Measurements from ENCODE around the gene NKPD1. TPM values are rescaled to one million over a fixed set of nuclear protein-coding genes. Genes with fewer than 3 reads are reported as not detected.

Gene NKPD1
- polyA plus RNA-seq, 1 donor (not counting 4 experiments of a cell fraction or from before 2014, with no cell fraction given): 0.37 TPM

GRCh38 chr19:45168767-45169351, 8.1 kb upstream of the NKPD1 start:
- no peak overlapping the region for H3K9ac ChIP-seq (ENCODE audit: control insufficient read depth, extremely low read depth, insufficient read depth, low read length)
- H3K4me1 ChIP-seq (ENCODE audit: control insufficient read depth, extremely low read depth, insufficient read depth, low read length): peaks cover 16% of the 10 kb centered on the region
- no peak overlapping the region for H2AFZ ChIP-seq (ENCODE audit: control insufficient read depth, low read length)
- TF ChIP-seq, protein P1, sequence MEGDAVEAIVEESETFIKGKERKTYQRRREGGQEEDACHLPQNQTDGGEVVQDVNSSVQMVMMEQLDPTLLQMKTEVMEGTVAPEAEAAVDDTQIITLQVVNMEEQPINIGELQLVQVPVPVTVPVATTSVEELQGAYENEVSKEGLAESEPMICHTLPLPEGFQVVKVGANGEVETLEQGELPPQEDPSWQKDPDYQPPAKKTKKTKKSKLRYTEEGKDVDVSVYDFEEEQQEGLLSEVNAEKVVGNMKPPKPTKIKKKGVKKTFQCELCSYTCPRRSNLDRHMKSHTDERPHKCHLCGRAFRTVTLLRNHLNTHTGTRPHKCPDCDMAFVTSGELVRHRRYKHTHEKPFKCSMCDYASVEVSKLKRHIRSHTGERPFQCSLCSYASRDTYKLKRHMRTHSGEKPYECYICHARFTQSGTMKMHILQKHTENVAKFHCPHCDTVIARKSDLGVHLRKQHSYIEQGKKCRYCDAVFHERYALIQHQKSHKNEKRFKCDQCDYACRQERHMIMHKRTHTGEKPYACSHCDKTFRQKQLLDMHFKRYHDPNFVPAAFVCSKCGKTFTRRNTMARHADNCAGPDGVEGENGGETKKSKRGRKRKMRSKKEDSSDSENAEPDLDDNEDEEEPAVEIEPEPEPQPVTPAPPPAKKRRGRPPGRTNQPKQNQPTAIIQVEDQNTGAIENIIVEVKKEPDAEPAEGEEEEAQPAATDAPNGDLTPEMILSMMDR (optimal IDR thresholded peaks at IDR 0.05 in 1 of 3, IDR thresholded peaks at IDR 0.05 in 1 of 3, conservative IDR thresholded peaks at IDR 0.05 in 1 of 3; ENCODE audit: extremely low read depth in 1 of 3, insufficient read depth in 2 of 3, low read length in 3 of 3): no peak
- TF ChIP-seq EZH2 (IDR thresholded peaks at IDR 0.05; ENCODE audit: low read length): no peak
- dilution Hi-C loops (cut with MboI; ENCODE audit: extremely low pct_ligation_motif_present, low sequenced_read_pairs): no loop called here
- H3K27ac ChIP-seq (ENCODE audit: control insufficient read depth, insufficient read depth, low read length): no peak overlapping the region
- no peaks in the 10 kb centered on the region for H3K9me1 ChIP-seq (ENCODE audit: control insufficient read depth, extremely low read depth, insufficient read depth, low read length)
- no peaks in the 10 kb centered on the region for H3K27me3 ChIP-seq (ENCODE audit: control insufficient read depth, extremely low read depth, insufficient read depth, low read length)
- H4K20me1 ChIP-seq (ENCODE audit: control insufficient read depth, extremely low read depth, insufficient read depth, low read length): no peaks in the 10 kb centered on the region
- H3K36me3 ChIP-seq (ENCODE audit: control insufficient read depth in 2 of 2, extremely low read depth in 1 of 2, insufficient read depth in 2 of 2, low read length in 2 of 2): no peaks in the 10 kb centered on the region
- DNase-seq (ENCODE audit: low read depth, low spot score) (no peak), FAIRE-seq (no peak)
- no peaks in the 10 kb centered on the region for H3K9me3 ChIP-seq (ENCODE audit: control insufficient read depth, low read depth, low read length)
- H3K4me3 ChIP-seq (ENCODE audit: control insufficient read depth in 2 of 3, extremely low read depth in 1 of 3, insufficient read depth in 2 of 3, low read depth in 1 of 3, low read length in 3 of 3): no peak overlapping the region
- H3K79me2 ChIP-seq (ENCODE audit: control insufficient read depth, insufficient read depth, low read length): no peaks in the 10 kb centered on the region
- H3K4me2 ChIP-seq (ENCODE audit: control insufficient read depth, extremely low read depth, insufficient read depth, low read depth, low read length): no peak overlapping the region

- no peaks in the 10 kb centered on the region for H3K27me3 ChIP-seq (ENCODE audit: control insufficient read depth, extremely low read depth, insufficient read depth, low read length)
- no peak for FAIRE-seq
- dilution Hi-C loops (cut with MboI; ENCODE audit: extremely low pct_ligation_motif_present, low sequenced_read_pairs): no loop called here
- H2AFZ ChIP-seq (ENCODE audit: control insufficient read depth, low read length): no peak overlapping the region
- H3K4me1 ChIP-seq (ENCODE audit: control insufficient read depth, extremely low read depth, insufficient read depth, low read length): peaks cover 35% of the 10 kb centered on the region
- no peaks in the 10 kb centered on the region for H3K36me3 ChIP-seq (ENCODE audit: control insufficient read depth in 2 of 2, extremely low read depth in 1 of 2, insufficient read depth in 2 of 2, low read length in 2 of 2)
- H4K20me1 ChIP-seq (ENCODE audit: control insufficient read depth, extremely low read depth, insufficient read depth, low read length): peaks cover 2% of the 10 kb centered on the region
- TF ChIP-seq, protein P1 (optimal IDR thresholded peaks at IDR 0.05 in 1 of 3, IDR thresholded peaks at IDR 0.05 in 1 of 3, conservative IDR thresholded peaks at IDR 0.05 in 1 of 3; ENCODE audit: extremely low read depth in 1 of 3, insufficient read depth in 2 of 3, low read length in 3 of 3): no peak
- no peak for TF ChIP-seq EZH2 (IDR thresholded peaks at IDR 0.05; ENCODE audit: low read length)
- no peak for DNase-seq (ENCODE audit: low read depth, low spot score)
- H3K9me3 ChIP-seq (ENCODE audit: control insufficient read depth, low read depth, low read length): no peaks in the 10 kb centered on the region
- H3K4me3 ChIP-seq (ENCODE audit: control insufficient read depth in 2 of 3, extremely low read depth in 1 of 3, insufficient read depth in 2 of 3, low read depth in 1 of 3, low read length in 3 of 3): no peak overlapping the region
- H3K4me2 ChIP-seq (ENCODE audit: control insufficient read depth, extremely low read depth, insufficient read depth, low read depth, low read length): no peak overlapping the region
- no peak overlapping the region for H3K27ac ChIP-seq (ENCODE audit: control insufficient read depth, insufficient read depth, low read length)
- H3K9me1 ChIP-seq (ENCODE audit: control insufficient read depth, extremely low read depth, insufficient read depth, low read length): no peaks in the 10 kb centered on the region
- H3K9ac ChIP-seq (ENCODE audit: control insufficient read depth, extremely low read depth, insufficient read depth, low read length): no peak overlapping the region
- H3K79me2 ChIP-seq (ENCODE audit: control insufficient read depth, insufficient read depth, low read length): no peaks in the 10 kb centered on the region
These were observed 6.0 kb upstream of the NKPD1 start for GRCh38 chr19:45166723-45167252.

Data from keratinocyte (primary cell).